Measurements from ENCODE around the gene CD27. TPM values are rescaled to one million over a fixed set of nuclear protein-coding genes. Genes with fewer than 3 reads are reported as not detected.
"Not testable (repeated sequence)": the region's sequence is repeated elsewhere in the genome, so short reads cannot be mapped to it uniquely, and the experiment has no call there.

Gene CD27
- total RNA-seq, 1 experiment from 2014 or later, result not detected

GRCh38 chr12:6488240-6488639 is 43.5 kb downstream of the CD27 start:
- no peak for DNase-seq (ENCODE audit: low read depth)

DNA sequence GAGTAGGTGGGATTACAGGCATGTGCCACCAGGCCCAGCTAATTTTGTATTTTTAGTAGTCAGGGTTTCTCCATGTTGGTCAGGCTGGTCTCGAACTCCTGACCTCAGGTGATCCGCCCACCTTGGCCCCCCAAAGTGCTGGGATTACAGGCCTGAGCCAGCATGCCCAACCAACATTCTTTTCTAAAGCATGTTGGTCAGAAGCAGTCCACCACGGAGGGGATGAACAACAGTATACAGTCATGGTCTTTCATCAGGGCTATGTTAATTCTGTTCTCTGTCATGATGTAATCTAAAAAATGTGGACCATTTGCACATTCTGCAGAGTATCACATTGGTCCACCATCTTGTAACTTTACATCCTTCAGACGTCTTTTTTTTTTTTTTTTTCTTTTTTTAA is 44.7 kb downstream of the CD27 start:
- DNase-seq (ENCODE audit: low read depth), result no peak

GRCh38 chr12:6490673-6491072 is 45.9 kb downstream of the CD27 start:
- not testable (repeated sequence) for DNase-seq (ENCODE audit: low read depth)

GRCh38 chr12:6492838-6493496 is 48.2 kb downstream of the CD27 start, which contains the start of gene MRPL51:
TSS of gene MRPL51 (minus strand) at chr12:6493262. CDS start at chr12:6493136, 126 bp downstream.
- DNase-seq (ENCODE audit: low read depth), result peak; percentile 93

GRCh38 chr12:6493497-6494257 is 48.9 kb downstream of the CD27 start, which contains the start of gene NCAPD2:
TSS of gene NCAPD2 (plus strand) at chr12:6494102. CDS start at chr12:6495099, 997 bp downstream.
- peak; percentile 96 for DNase-seq (ENCODE audit: low read depth)

DNA sequence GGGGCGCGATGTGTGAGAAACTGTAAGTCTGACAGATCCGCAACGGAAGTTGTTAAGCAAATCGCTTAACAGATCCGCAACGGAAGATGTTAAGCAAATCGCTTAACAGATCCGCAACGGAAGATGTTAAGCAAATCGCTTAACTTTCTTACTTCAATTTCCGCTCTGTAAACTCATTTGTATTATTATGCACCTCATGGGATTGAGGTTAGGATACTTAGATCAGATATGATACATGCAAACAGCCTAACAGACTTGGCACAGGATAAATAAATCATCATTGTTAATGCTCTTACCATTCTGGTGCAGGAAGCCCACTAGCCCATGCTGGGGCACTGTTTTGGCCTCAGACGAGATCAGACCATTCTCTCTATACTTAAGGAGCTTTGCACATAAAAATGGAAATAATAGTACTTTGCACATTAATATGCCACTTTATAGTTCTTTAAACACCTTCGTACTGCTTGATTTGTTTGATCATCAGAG is 49.5 kb downstream of the CD27 start:
- DNase-seq (ENCODE audit: low read depth), result no peak

GRCh38 chr12:6494968-6495367 is 50.2 kb downstream of the CD27 start:
- DNase-seq (ENCODE audit: low read depth), result peak; percentile 11

DNA sequence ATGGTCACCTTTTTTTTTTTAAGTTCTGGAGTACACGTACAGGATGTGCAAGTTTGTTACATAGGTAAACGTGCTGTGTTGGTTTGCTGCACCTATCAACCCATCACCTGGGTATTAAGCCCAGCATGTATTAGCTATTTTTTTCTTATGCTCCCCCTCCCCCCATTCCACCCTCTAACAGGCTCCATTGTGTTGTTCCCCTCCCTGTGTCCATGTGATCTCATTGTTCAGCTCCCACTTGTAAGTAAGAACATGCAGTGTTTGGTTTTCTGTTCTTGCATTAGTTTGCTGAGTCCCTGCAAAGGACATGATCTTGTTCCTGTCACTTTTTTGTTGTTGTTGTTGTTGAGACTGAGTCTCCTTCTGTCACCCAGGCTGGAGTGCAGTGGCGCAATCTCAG is 52.5 kb downstream of the CD27 start:
- not testable (repeated sequence) for DNase-seq (ENCODE audit: low read depth)

DNA sequence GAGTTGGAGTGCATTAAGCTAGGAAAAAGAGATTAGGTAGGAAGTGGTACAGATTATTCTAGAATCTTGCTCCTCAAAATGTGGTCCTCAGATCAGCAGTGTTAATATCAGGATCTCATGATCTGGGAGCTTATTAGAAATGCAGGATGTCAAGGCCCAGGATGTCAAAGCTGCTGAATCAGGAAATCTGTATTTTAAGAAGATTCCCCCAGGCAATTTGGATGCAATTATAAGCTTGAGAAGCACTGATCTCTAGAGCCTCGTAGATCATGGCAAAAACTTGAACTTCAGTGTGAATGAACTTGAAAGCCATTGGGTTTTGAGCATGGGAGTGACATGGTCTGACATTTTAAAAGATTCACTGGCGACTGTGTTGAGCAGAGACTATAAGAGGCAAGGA is 55.7 kb downstream of the CD27 start:
- DNase-seq (ENCODE audit: low read depth), result no peak

Other genes starting within 250 kb of the CD27 start
- 133 and 142 TPM in 2 replicates for gene CD9, start 244.6 kb upstream of the CD27 start, total RNA-seq (2014; rRNA removed; shearing (Covaris generic))
- gene PLEKHG6, start 134.3 kb upstream of the CD27 start, total RNA-seq (2014; rRNA removed; shearing (Covaris generic)), result not detected in 2 replicates
- gene TNFRSF1A, start 102.9 kb upstream of the CD27 start, total RNA-seq (2014; rRNA removed; shearing (Covaris generic)), result 91.2 and 124 TPM in 2 replicates
- not detected in 2 replicates for gene SCNN1A, start 69.4 kb upstream of the CD27 start, total RNA-seq (2014; rRNA removed; shearing (Covaris generic))
- gene LTBR, start 60.8 kb upstream of the CD27 start, total RNA-seq (2014; rRNA removed; shearing (Covaris generic)), result 32.3 and 51.3 TPM in 2 replicates
- 15.4 and 18.9 TPM in 2 replicates for gene TAPBPL, start 7.1 kb downstream of the CD27 start, total RNA-seq (2014; rRNA removed; shearing (Covaris generic))
- gene VAMP1, start 25.7 kb downstream of the CD27 start, total RNA-seq (2014; rRNA removed; shearing (Covaris generic)), result 3.1 and 4.1 TPM in 2 replicates
- gene MRPL51, start 48.3 kb downstream of the CD27 start, total RNA-seq (2014; rRNA removed; shearing (Covaris generic)), result 184 and 197 TPM in 2 replicates
- 92.1 and 106 TPM in 2 replicates for gene NCAPD2, start 49.1 kb downstream of the CD27 start, total RNA-seq (2014; rRNA removed; shearing (Covaris generic))
- gene GAPDH, start 89.6 kb downstream of the CD27 start, total RNA-seq (2014; rRNA removed; shearing (Covaris generic)), result 8,506 and 8,626 TPM in 2 replicates
- gene IFFO1, start 111.1 kb downstream of the CD27 start, total RNA-seq (2014; rRNA removed; shearing (Covaris generic)), result 5.8 and 8.6 TPM in 2 replicates
- 14.2 and 17.8 TPM in 2 replicates for gene NOP2, start 123.3 kb downstream of the CD27 start, total RNA-seq (2014; rRNA removed; shearing (Covaris generic))
- gene CHD4, start 162.4 kb downstream of the CD27 start, total RNA-seq (2014; rRNA removed; shearing (Covaris generic)), result 167 and 180 TPM in 2 replicates
- not detected in 2 replicates for gene LPAR5, start 191.0 kb downstream of the CD27 start, total RNA-seq (2014; rRNA removed; shearing (Covaris generic))
- 0.48 TPM in 1 of 2 replicates, not detected in the other for gene ACRBP, start 202.5 kb downstream of the CD27 start, total RNA-seq (2014; rRNA removed; shearing (Covaris generic))
- 32.7 and 33.3 TPM in 2 replicates for gene ING4, start 218.2 kb downstream of the CD27 start, total RNA-seq (2014; rRNA removed; shearing (Covaris generic))
- gene ZNF384, start 244.4 kb downstream of the CD27 start, total RNA-seq (2014; rRNA removed; shearing (Covaris generic)), result 13.7 and 18.0 TPM in 2 replicates

Measured in RPMI7951 (cell line).